ENCODE measurements around the gene DOK1. TPM values are rescaled to one million over a fixed set of nuclear protein-coding genes. Genes with fewer than 3 reads are reported as not detected.

Gene DOK1
- total RNA-seq, 1 experiment from 2014 or later: 6.2 TPM

GRCh38 chr2:74524005-74524404 lies 30.5 kb upstream of the DOK1 start:
- ChIA-PET POLR2A (no interaction called here), CTCF (no interaction called here)
- no peaks in the 10 kb centered on the region for H3K9me3 ChIP-seq (ENCODE audit: control insufficient read depth, insufficient read depth, low read depth, low read length)
- in situ Hi-C loops (cut with HindIII; ENCODE audit: low pct_unique_long_range_greater_than_20kb, low sequenced_read_pairs): no loop called here
- no peak overlapping the region for H3K4me3 ChIP-seq (ENCODE audit: low read depth in 2 of 2, low read length in 2 of 2)
- no TSS peak for BruUV-seq (replicated peaks)
- H3K27ac ChIP-seq (ENCODE audit: low read length): no peak overlapping the region
- ATAC-seq: no peak
- DNase-seq (ENCODE audit: low read depth, low spot score): no peak
- H3K4me1 ChIP-seq (ENCODE audit: control insufficient read depth, insufficient read depth, low read length): peaks cover 6% of the 10 kb centered on the region
- no peak for TF ChIP-seq SIN3A (IDR thresholded peaks at IDR 0.05; ENCODE audit: borderline replicate concordance, insufficient read depth, low read depth, low read length)
- no peak for TF ChIP-seq POLR2AphosphoS5 (IDR thresholded peaks at IDR 0.05; ENCODE audit: low read depth, low read length)
- H3K36me3 ChIP-seq (ENCODE audit: control insufficient read depth, insufficient read depth, low read length): no peaks in the 10 kb centered on the region; the same call in none of the 2 replicates
- intact Hi-C loops (cut with micrococcal nuclease; ENCODE audit: unreplicated experiment): no loop called here
- no peaks in the 10 kb centered on the region for H3K27me3 ChIP-seq (ENCODE audit: control insufficient read depth, insufficient read depth, low read length)

- TF ChIP-seq POLR2AphosphoS5 (IDR thresholded peaks at IDR 0.05; ENCODE audit: low read depth, low read length) (no peak), REST (IDR thresholded peaks at IDR 0.05; ENCODE audit: insufficient read depth in 1 of 2, low read depth in 2 of 2, low read length in 1 of 2) (no peak), TCF7L2 (IDR thresholded peaks at IDR 0.05; ENCODE audit: low read depth, low read length) (no peak), SIN3A (IDR thresholded peaks at IDR 0.05; ENCODE audit: borderline replicate concordance, insufficient read depth, low read depth, low read length) (no peak), CTCF (IDR thresholded peaks at IDR 0.05) (no peak)
- DNase-seq (ENCODE audit: low read depth, low spot score) (no peak), ATAC-seq (no peak)
- in situ Hi-C loops (cut with HindIII; ENCODE audit: low pct_unique_long_range_greater_than_20kb, low sequenced_read_pairs): no loop called here
- Histone ChIP-seq H3K9me3 (ENCODE audit: control insufficient read depth, insufficient read depth, low read depth, low read length) (no peaks in the 10 kb centered on the region), H3K27me3 (ENCODE audit: control insufficient read depth, insufficient read depth, low read length) (no peaks in the 10 kb centered on the region), H3K27ac (ENCODE audit: low read length) (no peak overlapping the region), H3K4me1 (ENCODE audit: control insufficient read depth, insufficient read depth, low read length) (peaks cover 6% of the 10 kb centered on the region), H3K4me3 (ENCODE audit: low read depth in 2 of 2, low read length in 2 of 2) (no peak overlapping the region), H3K36me3 (ENCODE audit: control insufficient read depth, insufficient read depth, low read length) (peaks cover 3% of the 10 kb centered on the region)
- ChIA-PET POLR2A (no interaction called here), CTCF (no interaction called here)
- BruUV-seq (replicated peaks): no TSS peak
- intact Hi-C loops (cut with micrococcal nuclease; ENCODE audit: unreplicated experiment): no loop called here
Observed at GRCh38 chr2:74524955-74525716, 29.4 kb upstream of the DOK1 start.

Measured in Panc1 (cell line).